HepG2 (cell line): ENCODE results near the gene USP20.

Source experiments
- EZH2 ChIP-seq: conservative IDR thresholded peaks from 2 replicates; pipeline ENCODE4 v1.6.1; 2012; ENCODE audit warnings: mild to moderate bottlenecking, low read depth, low read length, moderate library complexity
- FOXM1 ChIP-seq: sonication (generic); formaldehyde crosslinking; IDR thresholded peaks from 2 replicates; pipeline ENCODE4 v1.5.0; 2020; ENCODE audit warnings: missing genetic modification reagents
- GABPA ChIP-seq, 2 experiments: IDR thresholded peaks; 2 replicates each; pipeline ENCODE4 v1.6.1; 2011 to 2016; ENCODE audit warnings: low read depth in 2 of 2, low read length in 1 of 2, missing biosample characterization in 1 of 2, missing genetic modification characterization in 1 of 2
- HDAC2 ChIP-seq: sonication (generic); formaldehyde crosslinking; IDR thresholded peaks from 2 replicates; pipeline ENCODE4 v1.4.0; 2020; ENCODE audit warnings: missing genetic modification reagents
- HIVEP1 ChIP-seq: sonication (generic); formaldehyde crosslinking; IDR thresholded peaks from 2 replicates; pipeline ENCODE4 v1.4.0; 2020; ENCODE audit warnings: mild to moderate bottlenecking, missing genetic modification reagents
- MEIS2 ChIP-seq: sonication (generic); formaldehyde crosslinking; IDR thresholded peaks from 2 replicates; pipeline ENCODE4 v1.9.0; 2021; ENCODE audit warnings: mild to moderate bottlenecking, missing genetic modification reagents
- TP53 ChIP-seq: sonication (generic); formaldehyde crosslinking; conservative IDR thresholded peaks from 2 replicates; pipeline ENCODE4 v1.4.0; 2020; ENCODE audit warnings: missing genetic modification reagents
- ZNF3 ChIP-seq: IDR thresholded peaks from 2 replicates; pipeline ENCODE4 v1.7.0; 2017; ENCODE audit warnings: inconsistent platforms
- TF ChIP-seq, protein P1 (sequence below): sonication (generic); formaldehyde crosslinking; IDR thresholded peaks from 2 replicates; pipeline ENCODE4 v1.4.0; 2020; ENCODE audit warnings: missing genetic modification reagents
- TF ChIP-seq, protein P2 (sequence below): sonication (generic); formaldehyde crosslinking; IDR thresholded peaks from 2 replicates; pipeline ENCODE4 v1.5.0; 2020; ENCODE audit warnings: mild to moderate bottlenecking, missing genetic modification reagents, moderate library complexity
- TF ChIP-seq, protein P3 (sequence below): sonication (generic); formaldehyde crosslinking; IDR thresholded peaks from 2 replicates; pipeline ENCODE4 v1.4.0; 2020; ENCODE audit warnings: missing genetic modification reagents
- TF ChIP-seq, protein P4 (sequence below): sonication (generic); formaldehyde crosslinking; IDR thresholded peaks from 2 replicates; pipeline ENCODE4 v1.8.0; 2022; ENCODE audit warnings: mild to moderate bottlenecking, missing genetic modification reagents
- TF ChIP-seq, protein P5 (sequence below): sonication (generic); formaldehyde crosslinking; IDR thresholded peaks from 2 replicates; pipeline ENCODE4 v1.8.0; 2022; ENCODE audit warnings: low read depth, missing genetic modification reagents

DNA sequence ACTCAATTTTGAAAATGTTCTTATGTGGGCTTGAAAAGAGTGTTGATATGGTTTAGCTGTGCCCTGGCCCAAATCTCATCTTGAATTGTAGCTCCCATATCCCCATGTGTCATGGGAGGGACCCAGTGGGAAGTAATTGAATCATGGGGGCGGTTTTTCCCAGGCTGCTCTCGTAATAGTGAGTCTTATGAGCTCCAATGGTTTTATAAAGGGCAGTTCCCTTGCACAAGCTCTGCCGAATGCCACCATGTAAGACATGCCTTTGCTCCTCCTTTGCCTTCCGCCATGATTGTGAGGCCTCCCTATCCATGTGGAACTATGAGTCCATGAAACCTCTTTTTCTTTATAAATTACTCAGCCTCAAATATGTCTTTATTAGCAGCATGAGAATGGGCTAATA lies 71.0 kb downstream of the USP20 start:
- TF ChIP-seq GABPA (IDR thresholded peaks at IDR 0.05; ENCODE audit: low read depth, low read length) = no peak
- no peak for TF ChIP-seq GABPA (CRISPR knock-in tag; IDR thresholded peaks at IDR 0.05; ENCODE audit: low read depth)
- TF ChIP-seq, protein P1, sequence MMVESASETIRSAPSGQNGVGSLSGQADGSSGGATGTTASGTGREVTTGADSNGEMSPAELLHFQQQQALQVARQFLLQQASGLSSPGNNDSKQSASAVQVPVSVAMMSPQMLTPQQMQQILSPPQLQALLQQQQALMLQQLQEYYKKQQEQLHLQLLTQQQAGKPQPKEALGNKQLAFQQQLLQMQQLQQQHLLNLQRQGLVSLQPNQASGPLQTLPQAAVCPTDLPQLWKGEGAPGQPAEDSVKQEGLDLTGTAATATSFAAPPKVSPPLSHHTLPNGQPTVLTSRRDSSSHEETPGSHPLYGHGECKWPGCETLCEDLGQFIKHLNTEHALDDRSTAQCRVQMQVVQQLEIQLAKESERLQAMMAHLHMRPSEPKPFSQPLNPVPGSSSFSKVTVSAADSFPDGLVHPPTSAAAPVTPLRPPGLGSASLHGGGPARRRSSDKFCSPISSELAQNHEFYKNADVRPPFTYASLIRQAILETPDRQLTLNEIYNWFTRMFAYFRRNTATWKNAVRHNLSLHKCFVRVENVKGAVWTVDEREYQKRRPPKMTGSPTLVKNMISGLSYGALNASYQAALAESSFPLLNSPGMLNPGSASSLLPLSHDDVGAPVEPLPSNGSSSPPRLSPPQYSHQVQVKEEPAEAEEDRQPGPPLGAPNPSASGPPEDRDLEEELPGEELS (CRISPR knock-in tag) = no peak
- TF ChIP-seq, protein P2, sequence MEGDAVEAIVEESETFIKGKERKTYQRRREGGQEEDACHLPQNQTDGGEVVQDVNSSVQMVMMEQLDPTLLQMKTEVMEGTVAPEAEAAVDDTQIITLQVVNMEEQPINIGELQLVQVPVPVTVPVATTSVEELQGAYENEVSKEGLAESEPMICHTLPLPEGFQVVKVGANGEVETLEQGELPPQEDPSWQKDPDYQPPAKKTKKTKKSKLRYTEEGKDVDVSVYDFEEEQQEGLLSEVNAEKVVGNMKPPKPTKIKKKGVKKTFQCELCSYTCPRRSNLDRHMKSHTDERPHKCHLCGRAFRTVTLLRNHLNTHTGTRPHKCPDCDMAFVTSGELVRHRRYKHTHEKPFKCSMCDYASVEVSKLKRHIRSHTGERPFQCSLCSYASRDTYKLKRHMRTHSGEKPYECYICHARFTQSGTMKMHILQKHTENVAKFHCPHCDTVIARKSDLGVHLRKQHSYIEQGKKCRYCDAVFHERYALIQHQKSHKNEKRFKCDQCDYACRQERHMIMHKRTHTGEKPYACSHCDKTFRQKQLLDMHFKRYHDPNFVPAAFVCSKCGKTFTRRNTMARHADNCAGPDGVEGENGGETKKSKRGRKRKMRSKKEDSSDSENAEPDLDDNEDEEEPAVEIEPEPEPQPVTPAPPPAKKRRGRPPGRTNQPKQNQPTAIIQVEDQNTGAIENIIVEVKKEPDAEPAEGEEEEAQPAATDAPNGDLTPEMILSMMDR (CRISPR knock-in tag) = no peak
- TF ChIP-seq, protein P3, sequence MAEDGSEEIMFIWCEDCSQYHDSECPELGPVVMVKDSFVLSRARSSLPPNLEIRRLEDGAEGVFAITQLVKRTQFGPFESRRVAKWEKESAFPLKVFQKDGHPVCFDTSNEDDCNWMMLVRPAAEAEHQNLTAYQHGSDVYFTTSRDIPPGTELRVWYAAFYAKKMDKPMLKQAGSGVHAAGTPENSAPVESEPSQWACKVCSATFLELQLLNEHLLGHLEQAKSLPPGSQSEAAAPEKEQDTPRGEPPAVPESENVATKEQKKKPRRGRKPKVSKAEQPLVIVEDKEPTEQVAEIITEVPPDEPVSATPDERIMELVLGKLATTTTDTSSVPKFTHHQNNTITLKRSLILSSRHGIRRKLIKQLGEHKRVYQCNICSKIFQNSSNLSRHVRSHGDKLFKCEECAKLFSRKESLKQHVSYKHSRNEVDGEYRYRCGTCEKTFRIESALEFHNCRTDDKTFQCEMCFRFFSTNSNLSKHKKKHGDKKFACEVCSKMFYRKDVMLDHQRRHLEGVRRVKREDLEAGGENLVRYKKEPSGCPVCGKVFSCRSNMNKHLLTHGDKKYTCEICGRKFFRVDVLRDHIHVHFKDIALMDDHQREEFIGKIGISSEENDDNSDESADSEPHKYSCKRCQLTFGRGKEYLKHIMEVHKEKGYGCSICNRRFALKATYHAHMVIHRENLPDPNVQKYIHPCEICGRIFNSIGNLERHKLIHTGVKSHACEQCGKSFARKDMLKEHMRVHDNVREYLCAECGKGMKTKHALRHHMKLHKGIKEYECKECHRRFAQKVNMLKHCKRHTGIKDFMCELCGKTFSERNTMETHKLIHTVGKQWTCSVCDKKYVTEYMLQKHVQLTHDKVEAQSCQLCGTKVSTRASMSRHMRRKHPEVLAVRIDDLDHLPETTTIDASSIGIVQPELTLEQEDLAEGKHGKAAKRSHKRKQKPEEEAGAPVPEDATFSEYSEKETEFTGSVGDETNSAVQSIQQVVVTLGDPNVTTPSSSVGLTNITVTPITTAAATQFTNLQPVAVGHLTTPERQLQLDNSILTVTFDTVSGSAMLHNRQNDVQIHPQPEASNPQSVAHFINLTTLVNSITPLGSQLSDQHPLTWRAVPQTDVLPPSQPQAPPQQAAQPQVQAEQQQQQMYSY (CRISPR knock-in tag) = no peak
- TF ChIP-seq TP53 = no peak
- TF ChIP-seq MEIS2 (CRISPR knock-in tag) = no peak
- TF ChIP-seq, protein P4, sequence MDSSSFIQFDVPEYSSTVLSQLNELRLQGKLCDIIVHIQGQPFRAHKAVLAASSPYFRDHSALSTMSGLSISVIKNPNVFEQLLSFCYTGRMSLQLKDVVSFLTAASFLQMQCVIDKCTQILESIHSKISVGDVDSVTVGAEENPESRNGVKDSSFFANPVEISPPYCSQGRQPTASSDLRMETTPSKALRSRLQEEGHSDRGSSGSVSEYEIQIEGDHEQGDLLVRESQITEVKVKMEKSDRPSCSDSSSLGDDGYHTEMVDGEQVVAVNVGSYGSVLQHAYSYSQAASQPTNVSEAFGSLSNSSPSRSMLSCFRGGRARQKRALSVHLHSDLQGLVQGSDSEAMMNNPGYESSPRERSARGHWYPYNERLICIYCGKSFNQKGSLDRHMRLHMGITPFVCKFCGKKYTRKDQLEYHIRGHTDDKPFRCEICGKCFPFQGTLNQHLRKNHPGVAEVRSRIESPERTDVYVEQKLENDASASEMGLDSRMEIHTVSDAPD (CRISPR knock-in tag) = no peak
- no peak for TF ChIP-seq HIVEP1 (CRISPR knock-in tag)
- no peak for TF ChIP-seq HDAC2
- no peak for TF ChIP-seq FOXM1 (CRISPR knock-in tag)
- no peak for TF ChIP-seq ZNF3 (CRISPR knock-in tag)
- TF ChIP-seq, protein P5, sequence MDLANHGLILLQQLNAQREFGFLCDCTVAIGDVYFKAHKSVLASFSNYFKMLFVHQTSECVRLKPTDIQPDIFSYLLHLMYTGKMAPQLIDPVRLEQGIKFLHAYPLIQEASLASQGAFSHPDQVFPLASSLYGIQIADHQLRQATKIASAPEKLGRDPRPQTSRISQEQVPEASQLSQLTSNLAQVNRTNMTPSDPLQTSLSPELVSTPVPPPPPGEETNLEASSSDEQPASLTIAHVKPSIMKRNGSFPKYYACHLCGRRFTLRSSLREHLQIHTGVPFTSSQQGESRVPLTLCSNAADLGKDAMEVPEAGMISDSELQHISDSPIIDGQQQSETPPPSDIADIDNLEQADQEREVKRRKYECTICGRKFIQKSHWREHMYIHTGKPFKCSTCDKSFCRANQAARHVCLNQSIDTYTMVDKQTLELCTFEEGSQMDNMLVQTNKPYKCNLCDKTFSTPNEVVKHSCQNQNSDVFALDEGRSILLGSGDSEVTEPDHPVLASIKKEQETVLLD (CRISPR knock-in tag) = no peak
- no peak for TF ChIP-seq EZH2
